HG03280 (cell line): ENCODE results near the gene GLMP.

Source experiments
- ATAC-seq: cut with Tn5 transposase; IDR thresholded peaks from one replicate; pipeline ENCODE4 v1.9.1; 2021; ENCODE audit warnings: mild to moderate bottlenecking, moderate library complexity; ENCODE audit not compliant: unreplicated experiment

The GLMP gene

GRCh38 chr1:156253634-156254033, 41.8 kb downstream of the GLMP start:
- ATAC-seq: no peak

GRCh38 chr1:156251527-156251926, 44.0 kb downstream of the GLMP start:
- no peak for ATAC-seq

GRCh38 chr1:156249593-156249992, 45.9 kb downstream of the GLMP start:
- ATAC-seq: no peak

GRCh38 chr1:156248323-156248683, 47.2 kb downstream of the GLMP start:
- ATAC-seq: no peak

GRCh38 chr1:156247460-156248322, 47.8 kb downstream of the GLMP start, which contains the start of gene PAQR6:
TSS of gene PAQR6 (minus strand) at chr1:156248056. CDS start at chr1:156246731, 1,325 bp downstream.
- no peak for ATAC-seq

- no peak for ATAC-seq
Measured at GRCh38 chr1:156246781-156247459, 48.6 kb downstream of the GLMP start.

- no peak for ATAC-seq
Measured at GRCh38 chr1:156246241-156246780, 49.2 kb downstream of the GLMP start.

GRCh38 chr1:156245451-156246232, 49.8 kb downstream of the GLMP start:
- ATAC-seq: no peak

- ATAC-seq: no peak
Measured at GRCh38 chr1:156244712-156245111, 50.8 kb downstream of the GLMP start.

- ATAC-seq: no peak
Measured at GRCh38 chr1:156244126-156244525, 51.4 kb downstream of the GLMP start.

- ATAC-seq: no peak
Measured at GRCh38 chr1:156242738-156243137, 52.7 kb downstream of the GLMP start.
